KMS-11 (cell line): ENCODE results near the gene DOK7.

Experiments used
- H2AFZ ChIP-seq: fragments of 200-600 bp; sonication (generic); 2 replicates; pipeline ENCODE4 v1.6.1; 2016; ENCODE audit warnings: antibody characterized with exemption, mixed run types, low read depth
- H3K27ac ChIP-seq: fragments of 200-600 bp; sonication (generic); 2 replicates; pipeline ENCODE4 v1.6.1; 2016; ENCODE audit warnings: mild to moderate bottlenecking, mixed run types
- H3K27me3 ChIP-seq: fragments of 200-600 bp; sonication (generic); 2 replicates; pipeline ENCODE4 v1.6.1; 2017; ENCODE audit warnings: mild to moderate bottlenecking, low read depth, mixed run types, moderate library complexity; ENCODE audit not compliant: insufficient read depth
- H3K36me3 ChIP-seq: fragments of 200-600 bp; sonication (generic); 2 replicates; pipeline ENCODE4 v1.6.1; 2017; ENCODE audit warnings: mild to moderate bottlenecking, mixed run types; ENCODE audit not compliant: insufficient read depth
- H3K4me1 ChIP-seq: fragments of 200-600 bp; sonication (generic); 2 replicates; pipeline ENCODE4 v1.6.1; 2016; ENCODE audit warnings: mild to moderate bottlenecking, low read depth, mixed run types; ENCODE audit not compliant: poor library complexity, severe bottlenecking
- H3K4me2 ChIP-seq: fragments of 200-600 bp; sonication (generic); 2 replicates; pipeline ENCODE4 v1.7.0; 2016; ENCODE audit warnings: mild to moderate bottlenecking, mixed run types
- H3K4me3 ChIP-seq: fragments of 200-600 bp; sonication (generic); IDR thresholded peaks from 2 replicates; pipeline ENCODE4 v1.6.1; 2017; ENCODE audit warnings: low read depth, low read length, mixed read lengths; ENCODE audit not compliant: insufficient read depth
- H3K79me2 ChIP-seq: fragments of 200-600 bp; sonication (generic); 2 replicates; pipeline ENCODE4 v1.6.1; 2016; ENCODE audit warnings: low read depth, mixed run types; ENCODE audit not compliant: insufficient read depth
- H3K9ac ChIP-seq: fragments of 200-600 bp; sonication (generic); 2 replicates; pipeline ENCODE4 v1.6.1; 2016; ENCODE audit warnings: mild to moderate bottlenecking, mixed run types
- H4K20me1 ChIP-seq: fragments of 200-600 bp; sonication (generic); 2 replicates; pipeline ENCODE4 v1.6.1; 2016; ENCODE audit warnings: mild to moderate bottlenecking, mixed run types; ENCODE audit not compliant: insufficient read depth
- CTCF ChIP-seq: fragments of 200-600 bp; sonication (generic); conservative IDR thresholded peaks from 2 replicates; pipeline ENCODE4 v1.6.1; 2017; ENCODE audit warnings: low read depth, mild to moderate bottlenecking, antibody characterized with exemption, low read length, moderate library complexity, mixed read lengths

Gene DOK7

GRCh38 chr4:3427706-3428446 lies 35.2 kb upstream of the DOK7 start:
- no peak for TF ChIP-seq CTCF
- Histone ChIP-seq H2AFZ (no peak overlapping the region), H3K4me2 (no peak overlapping the region), H3K36me3 (no peaks in the 10 kb centered on the region), H3K27me3 (no peaks in the 10 kb centered on the region), H3K79me2 (no peaks in the 10 kb centered on the region), H3K4me1 (no peaks in the 10 kb centered on the region), H3K4me3 (no peak overlapping the region), H4K20me1 (no peaks in the 10 kb centered on the region), H3K27ac (no peak overlapping the region), H3K9ac (no peak overlapping the region)

- H3K36me3 ChIP-seq = no peaks in the 10 kb centered on the region
- no peak overlapping the region for H3K9ac ChIP-seq
- no peak overlapping the region for H3K4me2 ChIP-seq
- no peak overlapping the region for H3K4me3 ChIP-seq
- TF ChIP-seq CTCF = no peak
- no peak overlapping the region for H3K27ac ChIP-seq
- no peaks in the 10 kb centered on the region for H3K27me3 ChIP-seq
- H3K4me1 ChIP-seq = no peaks in the 10 kb centered on the region
- no peak overlapping the region for H2AFZ ChIP-seq
- no peaks in the 10 kb centered on the region for H4K20me1 ChIP-seq
- no peaks in the 10 kb centered on the region for H3K79me2 ChIP-seq
Observed at GRCh38 chr4:3429651-3430050, 33.5 kb upstream of the DOK7 start.

- TF ChIP-seq CTCF = no peak
- no peaks in the 10 kb centered on the region for H3K36me3 ChIP-seq
- H2AFZ ChIP-seq = no peak overlapping the region
- H4K20me1 ChIP-seq = no peaks in the 10 kb centered on the region
- no peak overlapping the region for H3K4me2 ChIP-seq
- H3K4me1 ChIP-seq = no peaks in the 10 kb centered on the region
- H3K27me3 ChIP-seq = no peaks in the 10 kb centered on the region
- H3K9ac ChIP-seq = no peak overlapping the region
- H3K27ac ChIP-seq = no peak overlapping the region
- no peak overlapping the region for H3K4me3 ChIP-seq
- H3K79me2 ChIP-seq = no peaks in the 10 kb centered on the region
Observed at GRCh38 chr4:3430524-3430923, 32.6 kb upstream of the DOK7 start.

- Histone ChIP-seq H3K4me1 (no peaks in the 10 kb centered on the region), H3K4me3 (no peak overlapping the region), H2AFZ (no peak overlapping the region), H3K36me3 (no peaks in the 10 kb centered on the region), H3K79me2 (no peaks in the 10 kb centered on the region), H3K4me2 (no peak overlapping the region), H3K27ac (no peak overlapping the region), H3K27me3 (no peaks in the 10 kb centered on the region), H4K20me1 (no peaks in the 10 kb centered on the region), H3K9ac (no peak overlapping the region)
- TF ChIP-seq CTCF = no peak
Observed at GRCh38 chr4:3431446-3431993, 31.6 kb upstream of the DOK7 start.
